Measurements from ENCODE around the gene SPATC1L.

The SPATC1L gene

GRCh38 chr21:46125846-46126301, 58.4 kb downstream of the SPATC1L start:
- DNase-seq: no peak
- in situ Hi-C loops (cut with MboI; ENCODE audit: low pct_unique_long_range_greater_than_20kb, low sequenced_read_pairs): no loop called here

GRCh38 chr21:46124926-46125845, 59.1 kb downstream of the SPATC1L start:
- in situ Hi-C loops (cut with MboI; ENCODE audit: low pct_unique_long_range_greater_than_20kb, low sequenced_read_pairs): no loop called here

GRCh38 chr21:46124083-46124925, 60.0 kb downstream of the SPATC1L start:
- in situ Hi-C loops (cut with MboI; ENCODE audit: low pct_unique_long_range_greater_than_20kb, low sequenced_read_pairs): no loop called here
- no peak for DNase-seq

More at GRCh38 chr21:46124926-46125845, 59.1 kb downstream of the SPATC1L start:
- no peak for DNase-seq

- DNase-seq: no peak
- in situ Hi-C loops (cut with MboI; ENCODE audit: low pct_unique_long_range_greater_than_20kb, low sequenced_read_pairs): no loop called here
Measured at GRCh38 chr21:46122758-46123683, 61.2 kb downstream of the SPATC1L start.

GRCh38 chr21:46122237-46122671, 62.0 kb downstream of the SPATC1L start:
- in situ Hi-C loops (cut with MboI; ENCODE audit: low pct_unique_long_range_greater_than_20kb, low sequenced_read_pairs): no loop called here
- no peak for DNase-seq

GRCh38 chr21:46121286-46122221, 62.7 kb downstream of the SPATC1L start:
- no peak for DNase-seq
- in situ Hi-C loops (cut with MboI; ENCODE audit: low pct_unique_long_range_greater_than_20kb, low sequenced_read_pairs): no loop called here

GRCh38 chr21:46120301-46121285, 63.7 kb downstream of the SPATC1L start:
- DNase-seq: no peak
- in situ Hi-C loops (cut with MboI; ENCODE audit: low pct_unique_long_range_greater_than_20kb, low sequenced_read_pairs): no loop called here

GRCh38 chr21:46119637-46120271, 64.5 kb downstream of the SPATC1L start:
- in situ Hi-C loops (cut with MboI; ENCODE audit: low pct_unique_long_range_greater_than_20kb, low sequenced_read_pairs): no loop called here
- DNase-seq: no peak

GRCh38 chr21:46119144-46119636, 65.1 kb downstream of the SPATC1L start:
- DNase-seq: no peak
- in situ Hi-C loops (cut with MboI; ENCODE audit: low pct_unique_long_range_greater_than_20kb, low sequenced_read_pairs): no loop called here

- in situ Hi-C loops (cut with MboI; ENCODE audit: low pct_unique_long_range_greater_than_20kb, low sequenced_read_pairs): no loop called here
- DNase-seq: no peak
Measured at GRCh38 chr21:46118316-46119143, 65.7 kb downstream of the SPATC1L start.

- DNase-seq: no peak
- in situ Hi-C loops (cut with MboI; ENCODE audit: low pct_unique_long_range_greater_than_20kb, low sequenced_read_pairs): no loop called here
Measured at GRCh38 chr21:46117586-46118315, 66.5 kb downstream of the SPATC1L start.

GRCh38 chr21:46116776-46117585, 67.3 kb downstream of the SPATC1L start:
- in situ Hi-C loops (cut with MboI; ENCODE audit: low pct_unique_long_range_greater_than_20kb, low sequenced_read_pairs): no loop called here
- no peak for DNase-seq

- in situ Hi-C loops (cut with MboI; ENCODE audit: low pct_unique_long_range_greater_than_20kb, low sequenced_read_pairs): no loop called here
- no peak for DNase-seq
Measured at GRCh38 chr21:46116189-46116775, 68.0 kb downstream of the SPATC1L start.
